NCI-H2081 (cell line): ENCODE data around the gene FER.
"Not testable (repeated sequence)": the region's sequence is repeated elsewhere in the genome, so short reads cannot be mapped to it uniquely, and the experiment has no call there.

Experiments used
- DNase-seq, 2 experiments: peaks; one replicate each; lab custom pipeline; 2025; lab: John Stamatoyannopoulos, UW

FER gene

GRCh38 chr5:108966910-108967309 is 219.2 kb downstream of the FER start:
- no peak for DNase-seq

- no peak for DNase-seq
Observed at GRCh38 chr5:108974594-108974993, 226.9 kb downstream of the FER start.

- no peak for DNase-seq
Observed at GRCh38 chr5:108975697-108976096, 228.0 kb downstream of the FER start.

- DNase-seq: no peak
Observed at GRCh38 chr5:108983461-108984092, 235.9 kb downstream of the FER start.

GRCh38 chr5:108989761-108990392 is 242.2 kb downstream of the FER start:
- no peak for DNase-seq

GRCh38 chr5:108992396-108993085 is 244.8 kb downstream of the FER start:
- DNase-seq: not testable (repeated sequence)

GRCh38 chr5:108993440-108993839 is 245.7 kb downstream of the FER start:
- DNase-seq: not testable (repeated sequence)

- no peak for DNase-seq
Observed at GRCh38 chr5:108997720-108998119, 250.0 kb downstream of the FER start.

GRCh38 chr5:108998216-108998615 is 250.5 kb downstream of the FER start:
- DNase-seq: no peak

GRCh38 chr5:109003928-109004327 is 256.2 kb downstream of the FER start:
- no peak for DNase-seq

GRCh38 chr5:109005297-109006009 is 257.8 kb downstream of the FER start:
- no peak for DNase-seq

- DNase-seq: no peak
Observed at GRCh38 chr5:109006129-109006528, 258.4 kb downstream of the FER start.

GRCh38 chr5:109016300-109016699 is 268.6 kb downstream of the FER start:
- DNase-seq: no peak

- no peak for DNase-seq
Observed at GRCh38 chr5:109022056-109022455, 274.4 kb downstream of the FER start.

- DNase-seq: not testable (repeated sequence)
Observed at GRCh38 chr5:109025729-109026128, 278.0 kb downstream of the FER start.

GRCh38 chr5:109027983-109028607 is 280.4 kb downstream of the FER start:
- no peak for DNase-seq

GRCh38 chr5:109028608-109029299 is 281.1 kb downstream of the FER start:
- no peak for DNase-seq

- no peak for DNase-seq
Observed at GRCh38 chr5:109029847-109030246, 282.1 kb downstream of the FER start.

- no peak for DNase-seq
Observed at GRCh38 chr5:109030360-109031143, 282.9 kb downstream of the FER start.

- no peak for DNase-seq
Observed at GRCh38 chr5:109034306-109034705, 286.6 kb downstream of the FER start.

GRCh38 chr5:109035436-109035835 is 287.7 kb downstream of the FER start:
- no peak for DNase-seq
